ENCODE data around the gene CACNA1E. TPM values are rescaled to one million over a fixed set of nuclear protein-coding genes. Genes with fewer than 3 reads are reported as not detected.

CACNA1E gene
- total RNA-seq, 1 donor from 2014 or later, result 0.08 TPM

DNA sequence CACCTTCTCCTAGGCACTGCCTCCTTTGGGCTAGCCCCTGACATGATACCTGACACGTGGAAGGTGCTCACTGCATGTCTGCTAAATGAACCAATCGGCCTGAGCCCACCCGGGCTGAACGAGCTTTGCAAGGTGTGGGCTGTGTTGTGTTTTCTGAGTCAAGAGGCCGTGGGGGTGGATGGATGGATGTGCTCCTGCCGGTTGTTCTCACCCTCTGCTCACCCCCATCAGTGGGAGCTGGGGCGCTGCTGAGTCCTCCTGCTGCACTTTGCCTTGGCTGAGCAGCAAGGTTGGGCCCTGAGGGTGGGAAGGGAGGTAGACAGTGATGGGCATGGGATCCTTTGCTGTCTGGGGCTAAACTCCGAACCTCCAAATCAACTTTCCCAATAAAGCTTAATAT, 6.7 kb upstream of the CACNA1E start:
- H3K36me3 ChIP-seq (ENCODE audit: control insufficient read depth, insufficient read depth, low read length), result no peaks in the 10 kb centered on the region
- TF ChIP-seq, protein P1, sequence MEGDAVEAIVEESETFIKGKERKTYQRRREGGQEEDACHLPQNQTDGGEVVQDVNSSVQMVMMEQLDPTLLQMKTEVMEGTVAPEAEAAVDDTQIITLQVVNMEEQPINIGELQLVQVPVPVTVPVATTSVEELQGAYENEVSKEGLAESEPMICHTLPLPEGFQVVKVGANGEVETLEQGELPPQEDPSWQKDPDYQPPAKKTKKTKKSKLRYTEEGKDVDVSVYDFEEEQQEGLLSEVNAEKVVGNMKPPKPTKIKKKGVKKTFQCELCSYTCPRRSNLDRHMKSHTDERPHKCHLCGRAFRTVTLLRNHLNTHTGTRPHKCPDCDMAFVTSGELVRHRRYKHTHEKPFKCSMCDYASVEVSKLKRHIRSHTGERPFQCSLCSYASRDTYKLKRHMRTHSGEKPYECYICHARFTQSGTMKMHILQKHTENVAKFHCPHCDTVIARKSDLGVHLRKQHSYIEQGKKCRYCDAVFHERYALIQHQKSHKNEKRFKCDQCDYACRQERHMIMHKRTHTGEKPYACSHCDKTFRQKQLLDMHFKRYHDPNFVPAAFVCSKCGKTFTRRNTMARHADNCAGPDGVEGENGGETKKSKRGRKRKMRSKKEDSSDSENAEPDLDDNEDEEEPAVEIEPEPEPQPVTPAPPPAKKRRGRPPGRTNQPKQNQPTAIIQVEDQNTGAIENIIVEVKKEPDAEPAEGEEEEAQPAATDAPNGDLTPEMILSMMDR (IDR thresholded peaks at IDR 0.05; ENCODE audit: insufficient read depth, low read length, poor library complexity, severe bottlenecking), result no peak
- no peak overlapping the region for H3K4me3 ChIP-seq (ENCODE audit: low read depth, low read length)
- peaks cover 27% of the 10 kb centered on the region for H3K27me3 ChIP-seq (ENCODE audit: control insufficient read depth, insufficient read depth, low read length)
- no peak for DNase-seq (ENCODE audit: low read depth)

DNA sequence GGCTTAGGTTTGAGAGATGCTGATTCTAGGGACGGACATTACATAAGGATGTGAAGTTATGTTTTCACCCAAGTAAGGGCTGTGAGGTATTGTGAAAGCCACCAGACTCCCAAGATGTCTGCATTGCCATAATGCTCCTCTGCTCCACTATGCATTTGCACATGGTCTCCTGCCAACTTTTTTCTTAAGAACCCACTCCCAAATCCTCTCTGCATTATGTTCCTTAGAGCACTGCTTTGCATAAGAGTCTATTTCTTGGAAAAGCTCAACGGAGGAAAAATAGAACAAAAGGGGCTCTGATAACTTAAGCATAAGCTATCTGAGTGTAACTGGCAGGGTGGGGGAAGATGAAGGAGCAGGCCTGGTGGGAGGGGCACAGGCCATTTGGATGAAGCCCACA, 5.0 kb upstream of the CACNA1E start:
- DNase-seq (ENCODE audit: low read depth), result no peak
- Histone ChIP-seq H3K27me3 (ENCODE audit: control insufficient read depth, insufficient read depth, low read length) (peaks cover 44% of the 10 kb centered on the region), H3K36me3 (ENCODE audit: control insufficient read depth, insufficient read depth, low read length) (no peaks in the 10 kb centered on the region), H3K4me3 (ENCODE audit: low read depth, low read length) (no peak overlapping the region)
- TF ChIP-seq, protein P1 (IDR thresholded peaks at IDR 0.05; ENCODE audit: insufficient read depth, low read length, poor library complexity, severe bottlenecking), result no peak

DNA sequence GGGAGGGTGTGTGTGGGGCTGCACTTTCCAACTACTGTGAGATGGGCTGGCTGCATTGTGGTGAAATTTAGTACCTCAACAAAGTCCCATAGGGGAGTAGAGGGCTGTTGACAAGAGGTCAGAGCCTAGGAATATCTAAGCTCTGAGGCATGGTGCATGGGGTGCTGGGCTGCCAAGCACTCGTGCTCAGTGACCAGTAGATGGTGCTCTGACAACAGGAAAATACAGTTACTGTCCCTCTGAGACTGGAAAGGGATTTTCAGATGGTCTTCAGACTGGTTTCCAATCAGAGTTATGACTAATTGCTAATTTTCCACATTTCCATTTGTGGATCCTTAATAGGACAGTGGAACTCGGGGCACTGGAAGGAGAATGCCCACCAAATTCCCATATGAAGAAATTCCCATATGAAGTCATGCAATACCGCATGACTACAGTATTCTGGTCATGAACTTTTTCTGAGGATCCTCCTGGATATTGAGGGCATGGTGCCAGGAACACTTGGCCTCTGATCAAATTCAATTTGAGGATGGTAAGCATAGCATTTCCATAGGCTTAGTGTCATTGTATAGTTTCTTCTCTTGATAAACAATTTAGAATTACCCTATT, 4.1 kb upstream of the CACNA1E start:
- TF ChIP-seq, protein P1 (IDR thresholded peaks at IDR 0.05; ENCODE audit: insufficient read depth, low read length, poor library complexity, severe bottlenecking), result peak; percentile 76
- peaks cover 52% of the 10 kb centered on the region for H3K27me3 ChIP-seq (ENCODE audit: control insufficient read depth, insufficient read depth, low read length)
- DNase-seq (ENCODE audit: low read depth), result peak; percentile 19
- no peak overlapping the region for H3K4me3 ChIP-seq (ENCODE audit: low read depth, low read length)
- no peaks in the 10 kb centered on the region for H3K36me3 ChIP-seq (ENCODE audit: control insufficient read depth, insufficient read depth, low read length)

DNA sequence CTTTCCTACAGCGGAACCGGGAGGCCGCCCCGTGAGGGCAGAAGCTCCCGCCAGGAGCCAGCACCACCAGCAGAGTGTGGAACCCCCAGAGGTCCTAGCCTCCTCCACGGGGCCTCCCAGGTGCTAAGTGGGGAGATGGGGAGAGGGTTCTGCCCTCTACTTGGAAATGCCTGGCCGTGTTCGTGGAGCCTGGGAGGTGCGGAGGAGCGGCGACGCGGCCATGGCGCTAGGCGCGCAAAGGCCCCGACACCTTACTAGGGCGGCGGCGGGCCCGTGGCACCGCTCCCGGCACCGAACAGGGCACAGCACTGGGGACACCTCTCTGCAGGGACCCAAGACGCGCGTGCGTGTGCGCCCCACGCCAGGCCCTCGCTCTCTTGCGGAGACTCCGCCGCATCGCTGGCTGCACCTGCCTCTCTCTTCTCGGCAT, 1.3 kb upstream of the CACNA1E start:
- no peak for DNase-seq (ENCODE audit: low read depth)
- Histone ChIP-seq H3K36me3 (ENCODE audit: control insufficient read depth, insufficient read depth, low read length) (no peaks in the 10 kb centered on the region), H3K4me3 (ENCODE audit: low read depth, low read length) (no peak overlapping the region), H3K27me3 (ENCODE audit: control insufficient read depth, insufficient read depth, low read length) (peaks cover 62% of the 10 kb centered on the region)
- TF ChIP-seq, protein P1 (IDR thresholded peaks at IDR 0.05; ENCODE audit: insufficient read depth, low read length, poor library complexity, severe bottlenecking), result no peak

DNA sequence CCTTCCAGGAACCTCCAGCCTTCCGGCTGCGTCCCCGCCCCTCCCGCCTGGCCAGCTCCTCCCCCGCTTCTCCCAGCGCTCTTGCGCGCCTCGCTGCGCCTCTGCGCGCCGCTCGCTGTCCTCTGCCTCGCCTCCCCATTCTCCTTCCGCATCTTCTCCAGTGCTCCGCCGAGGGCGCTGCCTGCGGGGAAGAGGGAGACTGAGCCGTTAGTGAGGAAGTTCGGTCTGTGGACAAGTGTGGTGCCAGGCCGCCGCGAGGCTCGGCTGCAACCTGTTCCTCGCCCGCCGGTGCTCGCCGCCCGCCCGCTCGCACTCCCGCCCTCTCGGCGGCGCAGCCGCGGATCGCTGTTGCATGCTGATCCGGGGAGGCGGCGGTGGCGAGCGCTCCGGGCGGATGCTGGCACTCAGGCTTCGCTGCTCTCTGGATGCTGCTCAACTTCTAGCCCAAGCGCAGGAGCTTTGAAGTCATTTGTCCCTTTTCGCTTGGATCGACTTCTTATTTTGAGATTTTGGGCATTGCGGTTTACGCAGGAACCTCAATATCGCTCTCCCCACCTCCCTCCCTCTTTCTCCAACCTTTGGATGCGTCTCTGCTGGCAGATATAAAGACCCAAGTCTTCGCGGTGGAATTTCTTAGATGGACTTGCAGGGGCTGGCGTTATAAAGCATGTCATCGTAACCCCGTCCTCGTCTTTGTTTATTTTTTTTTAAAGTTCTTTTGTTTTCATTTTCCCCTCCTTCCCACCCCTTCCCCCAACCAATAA, 614 bp upstream of the CACNA1E start:
- Histone ChIP-seq H3K4me3 (ENCODE audit: low read depth, low read length) (no peak overlapping the region), H3K27me3 (ENCODE audit: control insufficient read depth, insufficient read depth, low read length) (peaks cover 64% of the 10 kb centered on the region), H3K36me3 (ENCODE audit: control insufficient read depth, insufficient read depth, low read length) (no peaks in the 10 kb centered on the region)
- DNase-seq (ENCODE audit: low read depth), result no peak
- TF ChIP-seq, protein P1 (IDR thresholded peaks at IDR 0.05; ENCODE audit: insufficient read depth, low read length, poor library complexity, severe bottlenecking), result no peak
